Testis (tissue), 3 donors: ENCODE data around the gene PSMD12. TPM values are rescaled to one million over a fixed set of nuclear protein-coding genes. Genes with fewer than 3 reads are reported as not detected.

Experiments used
- DNase-seq: peaks from one replicate; pipeline ENCODE4 v3.0.0-alpha.2; 2019
- H3K27ac ChIP-seq, 2 donors: fragments of 200-600 bp; sonication (generic); one replicate each; pipeline ENCODE4 v1.5.1; 2019
- H3K27me3 ChIP-seq: fragments of 200-600 bp; sonication (generic); one replicate; pipeline ENCODE4 v1.5.1; 2019
- H3K36me3 ChIP-seq: fragments of 200-600 bp; sonication (generic); one replicate; pipeline ENCODE4 v1.5.1; 2017; ENCODE audit warnings: low read depth; ENCODE audit errors: missing control alignments
- H3K4me1 ChIP-seq: fragments of 200-600 bp; sonication (generic); one replicate; pipeline ENCODE4 v1.5.1; 2019
- H3K4me3 ChIP-seq, 2 donors: fragments of 200-600 bp; sonication (generic); one replicate each; pipeline ENCODE4 v1.5.1; 2017 to 2019
- H3K9me3 ChIP-seq: fragments of 200-600 bp; sonication (generic); one replicate; pipeline ENCODE4 v1.5.1; 2017
- POLR2A ChIP-seq: fragments of 450-650 bp; IDR thresholded peaks from one replicate; pipeline ENCODE4 v1.6.1; 2017; ENCODE audit warnings: antibody characterized with exemption, mild to moderate bottlenecking, moderate library complexity
- WGBS, 2 donors: methylation state at CpG; one replicate each; pipeline ENCODE4 v1.1.5; 2018; 5-methylcytosine and 5-hydroxymethylcytosine counted together
- intact Hi-C: fragments of 100-400 bp; cut with DNase I; formaldehyde crosslinking; loops from one replicate; pipeline ENCODE4 v1.15.1; 2023; ENCODE audit warnings: low total_unique reads
- polyA plus RNA-seq: library from polyadenylated mRNA; stranded (reverse); fragments of 350-450 nt; fragmentation: Illumina TruSeq; extraction: RNeasy Lipid Tissue Mini Kit (QIAGEN cat#74804); gene quantifications from one replicate; pipeline ENCODE4 v1.2.3, GENCODE V29; 2014; ENCODE audit warnings: low read depth, low replicate concordance; ENCODE audit not compliant: insufficient read depth
- total RNA-seq, 2 donors: library from RNA; depleted of rRNA; stranded (reverse); fragments of >200 nt; gene quantifications; one replicate each; pipeline ENCODE4 v1.2.3, GENCODE V29; 2016
- TF ChIP-seq, protein P1 (sequence below), 3 experiments: fragments of 450-650 bp in 2 of 3; fragments of 200-600 bp in 1 of 3; sonication (generic) in 1 of 3; IDR thresholded peaks; one replicate each; pipeline ENCODE4 v1.5.1; 2016 to 2019; ENCODE audit warnings: antibody characterized with exemption in 3 of 3, mild to moderate bottlenecking in 2 of 3, moderate library complexity in 1 of 3

PSMD12 gene
- total and polyA plus RNA-seq, 3 donors from 2014 or later = 32.8 to 71.2 (median 46.3) TPM

DNA sequence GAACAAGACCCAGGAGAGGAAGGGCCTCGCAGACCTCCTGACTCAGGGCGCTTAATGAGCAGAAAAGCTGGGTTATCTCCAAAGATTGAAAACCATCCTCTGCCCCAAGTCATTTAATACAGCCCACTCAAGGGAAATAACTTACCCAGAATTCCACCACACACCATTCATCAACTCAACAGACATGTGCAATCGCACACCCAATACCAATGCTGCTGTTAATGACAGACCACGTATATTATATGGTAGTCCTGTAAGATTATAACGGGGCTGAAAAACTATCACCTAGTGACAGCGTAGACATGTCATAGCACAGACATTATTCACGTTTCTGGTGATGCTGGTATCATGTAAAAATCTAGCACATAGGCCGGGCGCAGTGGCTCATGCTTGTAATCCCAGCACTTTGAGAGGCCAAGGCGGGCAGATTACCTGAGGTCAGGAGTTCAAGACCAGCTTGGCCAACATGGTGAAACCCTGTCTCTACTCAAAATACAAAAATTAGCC lies 68.9 kb downstream of the PSMD12 start:
- intact Hi-C loops = loop anchor here (10.0 kb wide), 1 partner anchor 583 kb away; no protein-coding TSS in a partner anchor
- no peak for TF ChIP-seq POLR2A
- TF ChIP-seq, protein P1, sequence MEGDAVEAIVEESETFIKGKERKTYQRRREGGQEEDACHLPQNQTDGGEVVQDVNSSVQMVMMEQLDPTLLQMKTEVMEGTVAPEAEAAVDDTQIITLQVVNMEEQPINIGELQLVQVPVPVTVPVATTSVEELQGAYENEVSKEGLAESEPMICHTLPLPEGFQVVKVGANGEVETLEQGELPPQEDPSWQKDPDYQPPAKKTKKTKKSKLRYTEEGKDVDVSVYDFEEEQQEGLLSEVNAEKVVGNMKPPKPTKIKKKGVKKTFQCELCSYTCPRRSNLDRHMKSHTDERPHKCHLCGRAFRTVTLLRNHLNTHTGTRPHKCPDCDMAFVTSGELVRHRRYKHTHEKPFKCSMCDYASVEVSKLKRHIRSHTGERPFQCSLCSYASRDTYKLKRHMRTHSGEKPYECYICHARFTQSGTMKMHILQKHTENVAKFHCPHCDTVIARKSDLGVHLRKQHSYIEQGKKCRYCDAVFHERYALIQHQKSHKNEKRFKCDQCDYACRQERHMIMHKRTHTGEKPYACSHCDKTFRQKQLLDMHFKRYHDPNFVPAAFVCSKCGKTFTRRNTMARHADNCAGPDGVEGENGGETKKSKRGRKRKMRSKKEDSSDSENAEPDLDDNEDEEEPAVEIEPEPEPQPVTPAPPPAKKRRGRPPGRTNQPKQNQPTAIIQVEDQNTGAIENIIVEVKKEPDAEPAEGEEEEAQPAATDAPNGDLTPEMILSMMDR (IDR thresholded peaks at IDR 0.05) = no peak
- H3K36me3 ChIP-seq = no peaks in the 10 kb centered on the region
- 59 to 70% methylated on average over 9 to 10 of the region's 10 CpGs for whole genome bisulfite sequencing, 2 donors
- no peak overlapping the region for H3K27ac ChIP-seq
- no peak for DNase-seq
- H3K27me3 ChIP-seq = no peaks in the 10 kb centered on the region
- H3K4me1 ChIP-seq = peaks cover 7% of the 10 kb centered on the region
- no peak overlapping the region for H3K4me3 ChIP-seq
- H3K9me3 ChIP-seq = no peaks in the 10 kb centered on the region

DNA sequence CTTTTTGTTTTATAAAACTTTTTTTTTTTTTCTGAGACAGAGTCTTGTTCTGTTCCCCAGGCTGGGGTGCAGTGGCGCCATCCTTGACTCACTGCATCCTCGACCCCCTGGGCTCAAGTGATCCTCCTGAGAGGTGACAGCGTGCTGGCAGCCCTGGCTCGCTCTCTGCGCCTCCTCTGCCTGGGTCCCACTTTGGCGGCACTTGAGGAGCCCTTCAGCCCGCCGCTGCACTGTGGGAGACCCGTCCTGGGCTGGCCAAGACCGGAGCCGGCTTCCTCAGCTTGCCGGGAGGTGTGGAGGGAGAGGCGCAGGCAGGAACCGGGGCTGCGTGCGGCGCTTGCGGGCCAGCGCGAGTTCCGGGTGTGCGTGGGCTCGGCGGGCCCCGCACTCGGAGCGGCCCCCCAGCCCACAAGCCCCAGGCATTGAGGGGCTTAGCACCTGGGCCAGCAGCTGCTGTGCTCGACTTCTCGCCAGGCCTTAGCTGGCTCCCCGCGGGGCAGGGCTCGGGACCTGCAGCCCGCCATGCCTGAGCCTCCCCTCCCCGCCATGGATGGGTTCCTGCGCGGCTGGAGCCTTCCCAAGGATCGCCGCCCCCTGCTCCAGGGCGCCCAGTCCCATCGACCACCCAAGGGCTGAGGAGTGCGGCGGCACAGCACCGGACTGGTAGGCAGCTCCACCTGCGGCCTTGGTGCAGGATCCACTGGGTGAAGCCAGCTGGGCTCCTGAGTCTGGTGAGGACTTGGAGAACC lies 71.8 kb downstream of the PSMD12 start:
- TF ChIP-seq POLR2A = no peak
- TF ChIP-seq, protein P1 (IDR thresholded peaks at IDR 0.05) = no peak
- DNase-seq = no peak
- peaks cover 22% of the 10 kb centered on the region for H3K4me1 ChIP-seq
- WGBS, 2 donors = 35 to 87% methylated on average over 28 to 44 of the region's 44 CpGs
- no peaks in the 10 kb centered on the region for H3K36me3 ChIP-seq
- H3K27ac ChIP-seq = no peak overlapping the region
- H3K9me3 ChIP-seq = no peaks in the 10 kb centered on the region
- peak overlapping the region; percentile 29 to 51 for H3K4me3 ChIP-seq
- H3K27me3 ChIP-seq = no peaks in the 10 kb centered on the region
- intact Hi-C loops = loop anchor here (10.0 kb wide), 1 partner anchor 580 kb away; no protein-coding TSS in a partner anchor

DNA sequence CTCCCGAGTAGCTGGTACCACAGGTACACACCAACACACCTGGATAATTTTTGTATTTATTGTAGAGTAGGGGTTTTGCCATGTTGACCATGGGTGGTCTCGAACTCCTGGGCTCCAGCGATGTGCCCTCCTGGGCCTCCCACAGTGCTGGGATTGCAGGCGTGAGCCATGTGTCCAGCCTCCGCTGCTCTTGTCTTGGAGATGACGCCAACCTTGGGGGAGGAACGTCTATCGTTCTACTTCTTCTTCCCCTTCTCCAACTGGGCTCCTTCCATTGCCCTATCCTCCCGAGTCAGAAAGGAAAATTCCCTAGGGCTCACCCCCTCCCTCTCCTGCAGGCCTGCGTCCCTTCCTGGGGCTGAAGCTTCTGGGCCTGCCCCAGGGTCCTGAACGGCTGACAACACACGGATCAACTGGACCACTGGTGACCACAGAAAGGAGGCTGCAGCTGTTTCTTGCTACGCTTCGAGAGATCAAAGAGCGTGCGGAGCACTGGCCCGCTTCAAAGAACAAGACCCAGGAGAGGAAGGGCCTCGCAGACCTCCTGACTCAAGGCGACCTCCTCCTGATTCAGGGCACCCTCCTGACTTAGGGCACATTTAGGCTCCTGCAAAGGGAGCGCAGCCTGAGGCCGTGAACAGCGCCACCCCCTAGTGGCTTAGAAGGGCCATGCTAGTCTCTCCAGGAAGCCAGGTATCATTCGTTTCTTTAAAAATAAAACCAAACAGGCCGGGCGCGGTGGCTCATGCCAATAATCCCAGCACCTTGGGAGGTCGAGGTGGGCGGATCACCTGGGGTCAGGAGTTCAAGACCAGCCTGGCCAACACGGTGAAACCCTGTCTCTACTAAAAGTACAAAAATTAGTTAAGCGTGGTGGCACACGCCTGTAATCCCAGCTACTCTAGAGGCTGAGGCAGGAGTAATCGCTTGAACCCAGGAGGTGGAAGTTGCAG lies 72.8 kb downstream of the PSMD12 start:
- no peak for TF ChIP-seq POLR2A
- TF ChIP-seq, protein P1 (IDR thresholded peaks at IDR 0.05) = peak; percentile 47 to 79 (median 70)
- Histone ChIP-seq H3K4me1 (peaks cover 27% of the 10 kb centered on the region), H3K36me3 (no peaks in the 10 kb centered on the region), H3K27ac (no peak overlapping the region), H3K27me3 (no peaks in the 10 kb centered on the region), H3K9me3 (no peaks in the 10 kb centered on the region), H3K4me3 (no peak overlapping the region)
- intact Hi-C loops = loop anchor here (10.0 kb wide), 1 partner anchor 579 kb away; no protein-coding TSS in a partner anchor
- DNase-seq = peak; percentile 81
- WGBS, 2 donors = 43 to 46% methylated on average over 30 to 32 of the region's 32 CpGs

DNA sequence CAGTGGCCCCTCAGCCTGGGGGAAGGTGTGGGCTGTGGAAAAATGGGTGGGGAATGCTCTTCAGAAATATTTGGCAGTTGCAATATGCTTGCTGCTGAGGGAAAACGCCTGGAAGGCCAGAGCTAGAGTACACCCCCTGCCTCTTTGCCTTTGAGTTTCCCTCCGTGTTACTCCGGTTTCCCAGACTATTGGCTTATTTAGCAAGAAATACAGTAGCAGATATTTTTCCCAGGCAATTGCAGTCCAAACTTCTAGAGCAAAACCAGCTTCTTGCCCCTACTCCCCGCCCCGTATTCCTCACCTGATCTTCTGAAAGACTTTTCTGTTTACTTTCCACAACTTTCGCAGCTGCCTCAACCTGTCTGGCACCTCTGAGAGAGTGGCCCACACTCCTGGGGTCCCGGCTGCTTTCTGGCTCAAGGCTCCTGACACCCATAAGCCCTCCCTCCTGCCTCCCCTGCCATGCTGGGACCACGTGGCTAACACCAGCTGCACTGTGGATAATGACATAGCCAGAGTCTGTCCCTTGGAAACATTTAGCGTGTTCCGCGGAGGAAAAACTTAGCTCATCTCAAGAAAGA lies 75.6 kb downstream of the PSMD12 start:
- Histone ChIP-seq H3K27ac (peak overlapping the region in 1 of 2 donors; percentile 28), H3K4me3 (peak overlapping the region in 1 of 2 donors; percentile 7), H3K9me3 (no peaks in the 10 kb centered on the region), H3K36me3 (no peaks in the 10 kb centered on the region), H3K4me1 (peaks cover 27% of the 10 kb centered on the region), H3K27me3 (no peaks in the 10 kb centered on the region)
- intact Hi-C loops = loop anchor here (10.0 kb wide), 1 partner anchor 576 kb away; no protein-coding TSS in a partner anchor
- TF ChIP-seq, protein P1 (IDR thresholded peaks at IDR 0.05) = no peak
- no peak for TF ChIP-seq POLR2A
- DNase-seq = peak; percentile 68
- 13 to 21% methylated on average over 11 of the region's 11 CpGs for WGBS, 2 donors
